Ovary (tissue), 9 donors: ENCODE data around the gene HBD. TPM values are rescaled to one million over a fixed set of nuclear protein-coding genes. Genes with fewer than 3 reads are reported as not detected.

Experiments
- DNase-seq, 5 donors: peaks; one replicate each; pipeline ENCODE4 v3.0.0-alpha.2; 2019 to 2020
- H3K27ac ChIP-seq, 2 donors: fragments of 200-600 bp; one replicate each; pipeline versions ENCODE4 v1.5.1 to v1.8.0; 2019 to 2022
- H3K27me3 ChIP-seq: fragments of 200-600 bp; one replicate; pipeline ENCODE4 v1.8.0; 2022
- H3K36me3 ChIP-seq: fragments of 200-600 bp; sonication (generic); one replicate; pipeline ENCODE4 v1.5.1; 2019
- H3K4me1 ChIP-seq: one replicate; pipeline ENCODE4 v1.8.1; 2013; ENCODE audit warnings: mild to moderate bottlenecking, moderate library complexity; ENCODE audit not compliant: insufficient read depth
- H3K4me3 ChIP-seq: fragments of 200-600 bp; sonication (generic); one replicate; pipeline ENCODE4 v1.5.1; 2017
- H3K9me3 ChIP-seq, 2 donors: fragments of 200-600 bp in 1 of 2; sonication (generic) in 1 of 2; one replicate each; pipeline versions ENCODE4 v1.5.1 to v1.8.1; 2013 to 2019; ENCODE audit warnings: mild to moderate bottlenecking in 1 of 2, moderate library complexity in 1 of 2
- EP300 ChIP-seq: sonication (generic); formaldehyde crosslinking; IDR thresholded peaks from one replicate; pipeline ENCODE4 v1.6.1; 2017; ENCODE audit warnings: antibody characterized with exemption
- POLR2A ChIP-seq: fragments of 450-650 bp; IDR thresholded peaks from one replicate; pipeline ENCODE4 v1.6.1; 2017; ENCODE audit warnings: antibody characterized with exemption, mild to moderate bottlenecking, moderate library complexity
- WGBS, 3 donors: extraction: QIAGEN DNeasy Blood & Tissue Kit in 1 of 3; methylation state at CpG; one replicate each; pipeline versions ENCODE4 v1.1.5 to v1.1.7; 2013 to 2017; 5-methylcytosine and 5-hydroxymethylcytosine counted together
- intact Hi-C, 4 donors: fragments of 100-400 bp; cut with DNase I; formaldehyde crosslinking; loops; one replicate each; pipeline versions ENCODE4 v1.11.0 to v1.15.1; 2022 to 2023
- polyA plus RNA-seq, 2 donors: library from polyadenylated mRNA; stranded (reverse); fragments of 200-250 nt in 1 of 2; fragments of 350-450 nt in 1 of 2; fragmentation: Illumina TruSeq in 1 of 2; extraction: RNeasy Lipid Tissue Mini Kit (QIAGEN cat#74804) in 1 of 2; gene quantifications; one replicate each; pipeline ENCODE4 v1.2.3, GENCODE V29; 2013 to 2014
- total RNA-seq, 7 donors: library from RNA; depleted of rRNA in 2 of 7; stranded (reverse); fragments of >200 nt in 2 of 7; fragmentation: NEBNext Ultra II Directional in 3 of 7; extraction: Animal tissue kit (Norgen Biotek cat#: 25700) in 3 of 7; gene quantifications; one replicate each; pipeline versions ENCODE4 v1.1.0 to v1.2.4, GENCODE V29; 2016 to 2023
- TF ChIP-seq, protein P1 (sequence below), 3 donors: fragments of 450-650 bp in 2 of 3; fragments of 200-600 bp in 1 of 3; IDR thresholded peaks; one replicate each; pipeline versions ENCODE4 v1.5.1 to v1.8.0; 2016 to 2022; ENCODE audit warnings: antibody characterized with exemption in 3 of 3, mild to moderate bottlenecking in 1 of 3
- donor health status: DM: no; HTN: no; CAD: no; lungs with moderate emphysema.
- donor health status: DM: no; HTN: no; CAD: no.
- donor health status: Bipolar disorder and iron deficiency.
- donor health status: DM: yes; HTN: yes; CAD: no.
- donor health status: DM: no; HTN: no; CAD: no.
- donor health status: DM: yes; HTN: yes; CAD: no.

The HBD gene
- total and polyA plus RNA-seq, 9 donors, result 2.4 to 3.2 TPM; not detected in 7

DNA sequence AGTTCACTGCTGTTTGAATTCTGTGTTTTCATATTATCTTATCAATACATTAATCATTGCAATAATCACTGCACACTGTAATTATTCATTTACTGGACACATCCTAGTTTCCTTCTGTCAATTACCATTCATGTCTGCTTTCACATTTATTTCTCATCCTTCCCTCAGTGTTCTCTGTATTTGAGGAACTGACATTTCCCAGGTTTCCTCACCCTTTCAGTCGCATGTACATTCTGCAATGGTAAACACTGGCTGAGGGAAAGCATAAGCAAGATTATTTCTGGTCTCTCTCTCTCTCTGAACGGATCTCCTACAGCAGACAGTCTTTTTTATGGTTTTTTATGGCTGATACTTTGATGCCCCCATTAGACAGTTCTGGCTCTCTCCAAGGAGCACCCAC lies 4.2 kb upstream of the HBD start:
- WGBS, 3 donors, result 37 to 62% (median 37%) methylated on average over 2 of the region's 2 CpGs
- Histone ChIP-seq H3K27ac (no peak overlapping the region), H3K27me3 (no peaks in the 10 kb centered on the region), H3K36me3 (no peaks in the 10 kb centered on the region), H3K9me3 (no peaks in the 10 kb centered on the region), H3K4me3 (no peak overlapping the region), H3K4me1 (no peaks in the 10 kb centered on the region)
- intact Hi-C loops, result no loop called here
- no peak for DNase-seq
- TF ChIP-seq, protein P1, sequence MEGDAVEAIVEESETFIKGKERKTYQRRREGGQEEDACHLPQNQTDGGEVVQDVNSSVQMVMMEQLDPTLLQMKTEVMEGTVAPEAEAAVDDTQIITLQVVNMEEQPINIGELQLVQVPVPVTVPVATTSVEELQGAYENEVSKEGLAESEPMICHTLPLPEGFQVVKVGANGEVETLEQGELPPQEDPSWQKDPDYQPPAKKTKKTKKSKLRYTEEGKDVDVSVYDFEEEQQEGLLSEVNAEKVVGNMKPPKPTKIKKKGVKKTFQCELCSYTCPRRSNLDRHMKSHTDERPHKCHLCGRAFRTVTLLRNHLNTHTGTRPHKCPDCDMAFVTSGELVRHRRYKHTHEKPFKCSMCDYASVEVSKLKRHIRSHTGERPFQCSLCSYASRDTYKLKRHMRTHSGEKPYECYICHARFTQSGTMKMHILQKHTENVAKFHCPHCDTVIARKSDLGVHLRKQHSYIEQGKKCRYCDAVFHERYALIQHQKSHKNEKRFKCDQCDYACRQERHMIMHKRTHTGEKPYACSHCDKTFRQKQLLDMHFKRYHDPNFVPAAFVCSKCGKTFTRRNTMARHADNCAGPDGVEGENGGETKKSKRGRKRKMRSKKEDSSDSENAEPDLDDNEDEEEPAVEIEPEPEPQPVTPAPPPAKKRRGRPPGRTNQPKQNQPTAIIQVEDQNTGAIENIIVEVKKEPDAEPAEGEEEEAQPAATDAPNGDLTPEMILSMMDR (IDR thresholded peaks at IDR 0.05), result no peak
- TF ChIP-seq EP300 (no peak), POLR2A (no peak)

DNA sequence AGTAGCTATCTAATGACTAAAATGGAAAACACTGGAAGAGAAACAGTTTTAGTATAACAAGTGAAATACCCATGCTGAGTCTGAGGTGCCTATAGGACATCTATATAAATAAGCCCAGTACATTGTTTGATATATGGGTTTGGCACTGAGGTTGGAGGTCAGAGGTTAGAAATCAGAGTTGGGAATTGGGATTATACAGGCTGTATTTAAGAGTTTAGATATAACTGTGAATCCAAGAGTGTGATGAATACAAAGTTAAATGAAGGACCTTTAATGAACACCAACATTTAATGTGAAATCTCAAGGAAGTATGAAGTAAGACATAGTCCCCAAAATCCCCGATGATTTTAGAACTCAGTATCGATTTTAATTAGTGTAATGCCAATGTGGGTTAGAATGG lies 3.1 kb upstream of the HBD start:
- WGBS, 3 donors, result 43 to 91% (median 47%) methylated on average over 2 of the region's 2 CpGs
- H3K9me3 ChIP-seq, result no peaks in the 10 kb centered on the region
- TF ChIP-seq POLR2A (no peak), EP300 (no peak)
- TF ChIP-seq, protein P1 (IDR thresholded peaks at IDR 0.05), result no peak
- no peak overlapping the region for H3K27ac ChIP-seq
- no peaks in the 10 kb centered on the region for H3K36me3 ChIP-seq
- intact Hi-C loops, result no loop called here
- no peaks in the 10 kb centered on the region for H3K4me1 ChIP-seq
- no peak overlapping the region for H3K4me3 ChIP-seq
- no peak for DNase-seq
- no peaks in the 10 kb centered on the region for H3K27me3 ChIP-seq

DNA sequence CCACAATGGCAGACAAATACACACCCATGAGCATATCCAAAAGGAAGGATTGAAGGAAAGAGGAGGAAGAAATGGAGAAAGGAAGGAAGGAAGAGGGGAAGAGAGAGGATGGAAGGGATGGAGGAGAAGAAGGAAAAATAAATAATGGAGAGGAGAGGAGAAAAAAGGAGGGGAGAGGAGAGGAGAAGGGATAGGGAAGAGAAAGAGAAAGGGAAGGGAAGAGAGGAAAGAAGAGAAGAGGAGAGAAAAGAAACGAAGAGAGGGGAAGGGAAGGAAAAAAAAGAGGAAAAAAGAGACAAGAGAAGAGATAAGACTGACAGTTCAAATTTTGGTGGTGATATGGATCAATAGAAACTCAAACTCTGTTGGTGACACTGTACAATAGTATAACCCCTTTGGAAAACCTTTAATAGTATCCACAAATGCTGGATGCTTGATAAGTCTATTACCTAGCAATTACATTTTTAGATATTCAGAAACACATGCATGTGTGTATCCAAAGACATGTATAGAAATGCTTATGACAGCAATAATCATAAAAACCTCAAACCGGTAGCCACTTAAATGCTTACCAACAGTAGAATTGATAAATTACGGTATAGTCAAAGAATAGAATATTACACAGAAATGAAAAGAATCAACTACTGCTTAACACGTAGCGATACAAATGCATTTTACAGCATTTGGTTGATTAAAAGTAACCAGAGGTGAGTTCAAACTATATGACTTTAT lies 1.2 kb upstream of the HBD start:
- no peaks in the 10 kb centered on the region for H3K4me1 ChIP-seq
- H3K36me3 ChIP-seq, result no peaks in the 10 kb centered on the region
- intact Hi-C loops, result no loop called here
- 90 to 92% (median 91%) methylated on average over 5 of the region's 5 CpGs for WGBS, 3 donors
- H3K27me3 ChIP-seq, result no peaks in the 10 kb centered on the region
- DNase-seq, result no peak
- H3K27ac ChIP-seq, result no peak overlapping the region
- H3K9me3 ChIP-seq, result no peaks in the 10 kb centered on the region
- TF ChIP-seq, protein P1 (IDR thresholded peaks at IDR 0.05), result no peak
- TF ChIP-seq POLR2A, result no peak
- no peak for TF ChIP-seq EP300
- no peak overlapping the region for H3K4me3 ChIP-seq

DNA sequence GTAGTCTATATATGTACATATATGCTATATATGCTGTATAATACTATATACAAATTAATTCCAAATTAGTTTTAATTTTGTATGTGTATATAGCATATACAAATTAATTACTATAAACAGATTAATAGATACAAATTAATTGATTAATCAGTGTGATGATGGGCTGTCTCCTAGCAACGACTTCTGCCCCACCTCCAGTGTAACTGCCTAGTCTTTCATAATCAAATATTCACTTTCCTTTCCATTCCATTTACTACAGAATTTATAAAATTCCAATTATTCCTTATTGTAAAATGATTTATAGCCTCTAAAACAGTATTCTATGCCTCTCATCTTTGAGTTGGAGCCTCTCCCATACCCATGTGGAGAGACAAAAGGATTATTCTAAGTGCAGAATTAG lies 976 bp downstream of the HBD start:
- H3K9me3 ChIP-seq, result no peaks in the 10 kb centered on the region
- intact Hi-C loops, result no loop called here
- TF ChIP-seq, protein P1 (IDR thresholded peaks at IDR 0.05), result no peak
- TF ChIP-seq EP300, result no peak
- no peak for TF ChIP-seq POLR2A
- H3K4me3 ChIP-seq, result no peak overlapping the region
- H3K4me1 ChIP-seq, result no peaks in the 10 kb centered on the region
- no peak overlapping the region for H3K27ac ChIP-seq
- no peak for DNase-seq
- no peaks in the 10 kb centered on the region for H3K27me3 ChIP-seq
- 88 to 95% (median 94%) methylated on average over 1 of the region's 1 CpG for WGBS, 3 donors
- H3K36me3 ChIP-seq, result no peaks in the 10 kb centered on the region
